ENCODE data around the gene ZKSCAN1.

DNA sequence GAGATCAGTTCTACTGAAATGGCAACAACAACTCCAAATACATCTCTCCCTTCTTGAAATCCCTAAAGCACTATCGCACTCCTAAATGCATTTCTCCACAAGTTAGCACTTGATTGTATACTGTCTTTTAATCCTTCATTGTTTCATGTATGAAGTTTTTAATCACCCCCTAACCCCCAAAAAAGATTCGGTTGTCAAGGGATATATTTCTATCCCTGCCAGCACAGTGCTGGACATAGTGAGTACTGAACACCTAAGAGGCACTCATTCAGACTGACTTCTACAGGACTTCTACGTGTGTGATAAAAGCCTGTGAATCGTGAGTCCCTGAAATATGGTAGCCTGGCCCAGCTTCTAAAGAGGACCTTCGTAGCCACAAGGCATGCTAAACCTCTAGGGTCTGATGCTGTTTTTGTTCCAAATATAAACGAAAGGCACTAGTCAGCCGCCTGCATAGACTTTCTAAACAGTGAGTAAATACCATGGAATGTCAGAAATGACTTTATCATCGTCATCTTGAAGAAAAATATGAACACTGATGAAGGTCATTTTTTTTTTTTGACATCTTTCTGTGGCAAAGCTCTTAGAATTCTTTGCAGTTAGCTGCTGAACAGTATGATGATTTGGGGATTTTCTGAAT is 19.6 kb downstream of the ZKSCAN1 start:
- TF ChIP-seq YY1 (IDR thresholded peaks at IDR 0.05; ENCODE audit: low read depth) = no peak
- TF ChIP-seq TAF1 (IDR thresholded peaks at IDR 0.05; ENCODE audit: low read depth) = no peak
- no peak for TF ChIP-seq EGR1 (IDR thresholded peaks at IDR 0.05)
- TF ChIP-seq, protein P1, sequence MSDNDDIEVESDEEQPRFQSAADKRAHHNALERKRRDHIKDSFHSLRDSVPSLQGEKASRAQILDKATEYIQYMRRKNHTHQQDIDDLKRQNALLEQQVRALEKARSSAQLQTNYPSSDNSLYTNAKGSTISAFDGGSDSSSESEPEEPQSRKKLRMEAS (IDR thresholded peaks at IDR 0.05) = no peak
- no peak for TF ChIP-seq FOXM1 (IDR thresholded peaks at IDR 0.05; ENCODE audit: borderline replicate concordance, low read depth)
- TF ChIP-seq, protein P2, sequence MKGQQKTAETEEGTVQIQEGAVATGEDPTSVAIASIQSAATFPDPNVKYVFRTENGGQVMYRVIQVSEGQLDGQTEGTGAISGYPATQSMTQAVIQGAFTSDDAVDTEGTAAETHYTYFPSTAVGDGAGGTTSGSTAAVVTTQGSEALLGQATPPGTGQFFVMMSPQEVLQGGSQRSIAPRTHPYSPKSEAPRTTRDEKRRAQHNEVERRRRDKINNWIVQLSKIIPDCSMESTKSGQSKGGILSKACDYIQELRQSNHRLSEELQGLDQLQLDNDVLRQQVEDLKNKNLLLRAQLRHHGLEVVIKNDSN (IDR thresholded peaks at IDR 0.05) = no peak
- no peak for TF ChIP-seq NFIC (IDR thresholded peaks at IDR 0.05)
- no peak for TF ChIP-seq EP300 (IDR thresholded peaks at IDR 0.05; ENCODE audit: borderline replicate concordance)
- TF ChIP-seq TEAD4 (IDR thresholded peaks at IDR 0.05) = no peak

All from Ishikawa (cell line).